Kasumi-1 (cell line): ENCODE results near the gene AKAP10.
A peak's percentile ranks its signal among the peaks of the same experiment; 100 is the strongest.
"Not testable (repeated sequence)": the region's sequence is repeated elsewhere in the genome, so short reads cannot be mapped to it uniquely, and the experiment has no call there.

ENCODE experiments used
- DNase-seq, 2 experiments: peaks; one replicate each; lab custom pipeline; 2025; lab: John Stamatoyannopoulos, UW

AKAP10 gene, protein sequence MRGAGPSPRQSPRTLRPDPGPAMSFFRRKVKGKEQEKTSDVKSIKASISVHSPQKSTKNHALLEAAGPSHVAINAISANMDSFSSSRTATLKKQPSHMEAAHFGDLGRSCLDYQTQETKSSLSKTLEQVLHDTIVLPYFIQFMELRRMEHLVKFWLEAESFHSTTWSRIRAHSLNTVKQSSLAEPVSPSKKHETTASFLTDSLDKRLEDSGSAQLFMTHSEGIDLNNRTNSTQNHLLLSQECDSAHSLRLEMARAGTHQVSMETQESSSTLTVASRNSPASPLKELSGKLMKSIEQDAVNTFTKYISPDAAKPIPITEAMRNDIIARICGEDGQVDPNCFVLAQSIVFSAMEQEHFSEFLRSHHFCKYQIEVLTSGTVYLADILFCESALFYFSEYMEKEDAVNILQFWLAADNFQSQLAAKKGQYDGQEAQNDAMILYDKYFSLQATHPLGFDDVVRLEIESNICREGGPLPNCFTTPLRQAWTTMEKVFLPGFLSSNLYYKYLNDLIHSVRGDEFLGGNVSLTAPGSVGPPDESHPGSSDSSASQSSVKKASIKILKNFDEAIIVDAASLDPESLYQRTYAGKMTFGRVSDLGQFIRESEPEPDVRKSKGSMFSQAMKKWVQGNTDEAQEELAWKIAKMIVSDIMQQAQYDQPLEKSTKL

GRCh38 chr17:19977293-19978208 lies at the start of gene AKAP10:
TSS of gene AKAP10 (minus strand) at chr17:19977828. CDS start at chr17:19977679, 149 bp downstream.
- DNase-seq, result peak; percentile 65 to 71

DNA sequence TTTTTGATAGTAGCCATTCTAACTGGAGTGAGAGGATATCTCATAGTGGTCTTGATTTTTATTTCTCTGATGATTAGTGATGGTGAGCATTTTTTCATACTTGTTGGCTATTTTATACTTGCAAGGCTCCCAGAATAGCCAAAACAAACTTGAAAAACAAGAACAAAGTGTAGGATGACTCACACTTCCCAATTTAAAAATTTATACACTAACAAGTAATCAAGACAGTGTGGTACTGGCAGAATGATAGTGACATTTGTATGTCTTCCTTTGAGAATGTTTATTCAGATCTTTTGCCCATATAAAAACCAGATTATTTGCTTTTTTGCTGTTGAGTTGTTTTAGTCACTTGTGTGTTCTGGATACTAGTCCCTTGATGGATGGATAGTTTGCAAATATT lies 49.3 kb upstream of the AKAP10 start:
- no peak for DNase-seq

DNA sequence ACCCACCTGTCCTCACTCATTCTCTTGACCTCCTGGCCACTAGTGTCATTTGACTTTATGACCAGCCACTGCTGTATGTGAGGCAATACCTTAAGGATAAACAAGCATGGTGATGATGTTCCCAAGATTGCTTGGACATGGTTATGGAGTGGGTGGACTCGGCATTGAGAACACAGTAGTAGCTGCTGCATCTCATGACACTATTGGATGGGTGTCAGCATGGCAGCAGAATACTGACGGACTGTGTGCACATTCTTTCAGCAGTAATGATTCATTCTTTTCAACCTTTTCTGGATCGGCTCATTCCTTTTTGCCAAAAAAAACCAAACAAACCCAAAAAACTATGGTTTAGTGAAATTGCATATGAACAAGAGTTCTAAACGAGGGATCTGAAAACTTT lies 45.1 kb upstream of the AKAP10 start:
- no peak for DNase-seq

- DNase-seq, result not testable (repeated sequence)
These were observed 38.9 kb upstream of the AKAP10 start for GRCh38 chr17:20016475-20016992.

DNA sequence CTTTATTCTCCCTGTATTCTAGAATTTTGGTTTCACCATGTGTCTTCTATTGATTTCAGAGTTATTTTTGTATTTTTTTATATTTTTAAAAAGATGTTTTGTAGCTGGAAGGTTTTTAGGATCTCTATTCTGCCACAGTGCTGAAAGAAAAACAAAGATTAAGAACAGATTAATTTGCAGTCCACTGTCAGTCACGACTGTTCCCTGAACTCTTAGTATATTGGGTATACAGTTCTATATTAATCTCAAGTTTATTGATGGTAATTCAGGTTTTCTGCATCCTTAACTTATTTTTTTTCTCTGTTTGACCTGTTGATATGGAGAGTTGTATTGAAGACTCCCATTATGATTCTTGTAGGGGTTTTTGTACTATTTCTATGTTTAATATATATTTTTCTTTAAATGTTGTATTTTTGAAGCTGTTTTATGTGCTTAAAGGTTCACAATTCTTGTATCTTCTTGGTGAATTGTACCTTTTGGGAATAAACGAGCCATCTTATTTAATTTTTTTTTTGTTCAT lies 34.4 kb upstream of the AKAP10 start:
- no peak for DNase-seq

DNA sequence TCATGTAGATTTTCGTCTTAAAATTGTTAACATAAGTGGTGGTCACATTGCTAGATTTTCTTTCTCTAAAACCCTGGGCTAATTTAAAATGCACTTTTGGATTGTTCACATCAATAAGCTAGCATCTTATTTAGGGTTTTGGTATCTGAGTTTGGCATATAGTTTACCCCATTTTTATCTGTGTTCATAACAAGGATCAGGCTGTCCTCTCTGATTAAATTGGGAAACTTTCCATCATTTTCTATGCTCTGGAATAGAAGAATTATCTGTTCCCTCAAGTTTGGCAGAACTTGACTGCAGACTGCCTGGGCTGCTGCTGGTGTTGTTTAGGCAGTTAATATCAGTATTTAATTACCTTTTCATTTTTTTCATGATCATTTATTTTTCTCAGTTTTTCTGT lies 33.3 kb upstream of the AKAP10 start:
- DNase-seq, result no peak

- DNase-seq, result peak; percentile 32 to 43
These were observed 32.7 kb upstream of the AKAP10 start for GRCh38 chr17:20010099-20010863.

GRCh38 chr17:20009302-20010098 lies 31.9 kb upstream of the AKAP10 start, which contains the start of gene SPECC1:
TSS of gene SPECC1 (plus strand) at chr17:20009359. CDS start at chr17:20096652, 87,293 bp downstream.
- DNase-seq, result peak in 1 of 2 experiments; percentile 26

DNA sequence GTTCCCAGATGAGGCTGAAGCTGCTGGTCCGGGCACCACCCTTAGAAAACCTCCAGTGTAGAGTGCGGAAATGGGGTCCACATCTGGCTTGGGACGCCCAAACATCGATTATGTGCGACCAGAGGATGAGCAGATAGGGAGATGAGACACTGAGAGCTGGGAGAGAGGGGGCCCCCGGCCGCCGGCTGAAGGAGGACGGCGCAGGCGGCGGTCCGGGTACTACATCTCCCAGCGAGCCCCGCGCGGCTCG lies 31.3 kb upstream of the AKAP10 start:
- DNase-seq, result peak in 1 of 2 experiments; percentile 26

GRCh38 chr17:20008242-20009051 lies 30.8 kb upstream of the AKAP10 start:
- DNase-seq, result no peak

DNA sequence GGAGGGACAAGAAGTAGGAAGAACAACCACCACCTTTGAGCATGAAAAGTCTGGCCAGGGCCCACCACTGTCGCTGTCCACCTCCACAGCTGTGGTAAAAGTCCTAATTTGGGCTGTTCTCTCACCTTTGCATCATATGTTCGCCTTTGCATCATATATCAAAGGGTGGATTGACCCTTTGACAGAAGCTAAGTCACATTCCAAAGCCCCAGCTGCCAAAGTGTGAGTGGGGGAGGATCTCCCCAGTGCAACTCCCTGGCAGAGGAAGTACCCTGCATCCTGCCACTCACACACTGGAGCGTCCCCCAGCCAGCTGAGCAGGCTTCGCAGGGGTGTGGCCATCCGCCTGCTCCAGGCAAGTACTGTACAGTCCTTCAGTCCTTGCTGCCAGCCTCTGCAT lies 18.9 kb upstream of the AKAP10 start:
- peak; percentile 35 to 45 for DNase-seq

- no peak for DNase-seq
These were observed 18.5 kb upstream of the AKAP10 start for GRCh38 chr17:19996086-19996485.

GRCh38 chr17:19992803-19993713 lies 15.4 kb upstream of the AKAP10 start:
- DNase-seq, result peak; percentile 62 to 68

- no peak for DNase-seq
These were observed 13.7 kb upstream of the AKAP10 start for GRCh38 chr17:19991252-19991885.

- no peak for DNase-seq
These were observed 10.3 kb upstream of the AKAP10 start for GRCh38 chr17:19987897-19988296.

DNA sequence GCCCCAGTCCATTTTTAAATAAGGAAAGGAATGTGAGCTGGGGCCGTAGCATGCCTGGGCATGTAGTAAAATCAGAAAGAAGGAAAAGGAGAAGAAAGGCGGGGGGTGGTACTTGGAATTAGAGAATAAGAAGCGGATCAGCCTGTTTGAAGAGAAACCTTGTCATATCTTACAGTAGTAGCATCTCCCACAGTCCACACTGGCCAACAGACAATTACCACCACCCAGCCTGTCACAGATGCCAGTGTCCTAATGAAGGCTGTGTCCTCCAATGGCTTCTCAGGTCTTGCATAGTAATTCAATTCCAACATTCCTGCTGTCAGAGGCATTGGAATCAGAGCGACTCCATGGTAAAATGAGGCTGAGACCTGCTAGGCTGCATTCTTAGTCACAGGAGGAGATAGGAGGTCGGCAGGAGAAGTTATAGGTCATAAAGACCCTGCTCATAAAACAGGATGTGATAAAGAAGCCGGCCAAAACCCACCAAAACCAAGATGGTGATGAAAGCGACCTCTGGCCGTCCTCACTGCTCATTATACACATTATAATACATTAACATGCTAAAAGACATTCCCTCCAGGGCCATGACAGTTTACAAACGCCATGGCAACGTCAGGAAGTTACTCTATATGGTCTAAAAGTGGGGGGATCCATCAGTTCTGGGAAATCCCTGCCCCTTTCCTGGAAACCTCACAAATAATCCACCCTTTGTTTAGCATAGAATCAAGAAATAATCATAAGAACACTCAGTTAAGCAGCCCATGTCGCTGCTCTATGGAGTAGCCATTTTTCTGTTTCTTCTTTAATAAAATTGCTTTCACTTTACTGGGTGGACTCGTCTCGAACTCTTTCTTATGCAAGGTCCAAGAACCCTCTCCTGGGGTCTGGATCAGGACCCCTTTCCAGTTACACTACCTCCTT lies 9.6 kb upstream of the AKAP10 start:
- DNase-seq, result no peak
